ENCODE measurements around the gene PKD2L1. TPM values are rescaled to one million over a fixed set of nuclear protein-coding genes. Genes with fewer than 3 reads are reported as not detected.

Gene PKD2L1
- total and polyA plus RNA-seq, 9 of the 15 experiments (the other 6 are each of a cell fraction or from before 2014, with no cell fraction given), result not detected

DNA sequence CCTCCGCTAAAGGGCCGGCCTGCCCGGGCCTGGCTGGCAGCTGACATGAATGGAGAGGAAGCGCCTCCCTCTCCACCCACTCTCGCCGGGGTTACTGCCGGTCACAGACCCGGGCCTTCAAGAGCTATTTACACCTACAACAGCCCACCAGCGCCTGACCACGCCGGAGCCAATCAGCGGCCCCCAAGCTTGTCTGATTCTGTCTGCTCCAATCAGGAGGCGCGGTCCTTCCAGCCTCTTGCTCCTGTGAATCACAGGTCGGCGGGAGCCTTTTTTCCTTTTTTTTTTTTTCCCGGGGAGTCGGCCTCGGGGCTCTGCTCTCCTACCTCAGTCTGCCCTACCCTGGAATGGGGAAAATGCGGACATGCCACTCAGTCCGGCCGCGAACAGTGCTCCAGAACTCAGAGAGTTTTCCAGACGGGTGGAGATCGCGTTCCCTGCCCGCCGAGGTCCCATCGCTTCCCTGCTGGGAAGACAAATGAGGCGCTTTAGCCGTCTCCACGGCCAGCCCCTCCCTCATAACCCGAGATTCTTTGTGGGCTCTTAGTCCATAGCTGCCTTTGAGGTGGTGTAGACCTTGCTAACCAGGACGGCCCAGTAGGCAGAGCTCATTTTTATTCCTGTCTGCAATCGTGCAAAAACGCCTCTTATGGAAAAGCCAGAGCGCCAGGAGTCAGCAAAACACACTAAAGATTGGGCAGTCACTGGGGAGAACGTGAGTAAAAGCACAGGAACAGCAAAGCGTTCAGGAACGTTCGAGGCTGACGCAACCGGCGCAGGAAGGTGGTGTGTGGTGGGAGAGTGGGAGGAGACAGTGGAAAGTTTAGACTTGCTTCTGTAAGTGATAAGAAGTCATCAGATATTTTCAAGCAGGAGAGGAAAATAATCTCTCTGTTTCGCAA, 43.5 kb upstream of the PKD2L1 start (continued):
- TF ChIP-seq FOXK2 (conservative IDR thresholded peaks at IDR 0.05 in 1 of 2, IDR thresholded peaks at IDR 0.05 in 1 of 2; ENCODE audit: low read depth in 2 of 2) (peak; percentile 95 to 97), SNIP1 (IDR thresholded peaks at IDR 0.05; ENCODE audit: low read depth) (no peak), KLF10 (CRISPR knock-in tag; IDR thresholded peaks at IDR 0.05) (no peak), SAFB2 (IDR thresholded peaks at IDR 0.05; ENCODE audit: borderline replicate concordance, low read depth, low read length, severe bottlenecking) (no peak), NUFIP1 (IDR thresholded peaks at IDR 0.05; ENCODE audit: partially characterized antibody) (no peak), L3MBTL2 (IDR thresholded peaks at IDR 0.05) (peak; percentile 40), SPI1 (IDR thresholded peaks at IDR 0.05; ENCODE audit: borderline replicate concordance, low read depth, low read length) (peak; percentile 70), SIN3A (IDR thresholded peaks at IDR 0.05; ENCODE audit: borderline replicate concordance in 2 of 2, control insufficient read depth in 1 of 2, low read depth in 2 of 2, low read length in 2 of 2) (no peak; a peak in 1 of 4 replicates), RNF2 (IDR thresholded peaks at IDR 0.05) (peak; percentile 81), TAF1 (IDR thresholded peaks at IDR 0.05; ENCODE audit: control insufficient read depth, extremely low read depth, insufficient read depth, low read length, severe bottlenecking) (peak; percentile 71), ZFX (CRISPR knock-in tag; IDR thresholded peaks at IDR 0.05) (peak; percentile 90)
- TF ChIP-seq, protein P1, sequence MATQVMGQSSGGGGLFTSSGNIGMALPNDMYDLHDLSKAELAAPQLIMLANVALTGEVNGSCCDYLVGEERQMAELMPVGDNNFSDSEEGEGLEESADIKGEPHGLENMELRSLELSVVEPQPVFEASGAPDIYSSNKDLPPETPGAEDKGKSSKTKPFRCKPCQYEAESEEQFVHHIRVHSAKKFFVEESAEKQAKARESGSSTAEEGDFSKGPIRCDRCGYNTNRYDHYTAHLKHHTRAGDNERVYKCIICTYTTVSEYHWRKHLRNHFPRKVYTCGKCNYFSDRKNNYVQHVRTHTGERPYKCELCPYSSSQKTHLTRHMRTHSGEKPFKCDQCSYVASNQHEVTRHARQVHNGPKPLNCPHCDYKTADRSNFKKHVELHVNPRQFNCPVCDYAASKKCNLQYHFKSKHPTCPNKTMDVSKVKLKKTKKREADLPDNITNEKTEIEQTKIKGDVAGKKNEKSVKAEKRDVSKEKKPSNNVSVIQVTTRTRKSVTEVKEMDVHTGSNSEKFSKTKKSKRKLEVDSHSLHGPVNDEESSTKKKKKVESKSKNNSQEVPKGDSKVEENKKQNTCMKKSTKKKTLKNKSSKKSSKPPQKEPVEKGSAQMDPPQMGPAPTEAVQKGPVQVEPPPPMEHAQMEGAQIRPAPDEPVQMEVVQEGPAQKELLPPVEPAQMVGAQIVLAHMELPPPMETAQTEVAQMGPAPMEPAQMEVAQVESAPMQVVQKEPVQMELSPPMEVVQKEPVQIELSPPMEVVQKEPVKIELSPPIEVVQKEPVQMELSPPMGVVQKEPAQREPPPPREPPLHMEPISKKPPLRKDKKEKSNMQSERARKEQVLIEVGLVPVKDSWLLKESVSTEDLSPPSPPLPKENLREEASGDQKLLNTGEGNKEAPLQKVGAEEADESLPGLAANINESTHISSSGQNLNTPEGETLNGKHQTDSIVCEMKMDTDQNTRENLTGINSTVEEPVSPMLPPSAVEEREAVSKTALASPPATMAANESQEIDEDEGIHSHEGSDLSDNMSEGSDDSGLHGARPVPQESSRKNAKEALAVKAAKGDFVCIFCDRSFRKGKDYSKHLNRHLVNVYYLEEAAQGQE (IDR thresholded peaks at IDR 0.05; ENCODE audit: borderline replicate concordance), result peak; percentile 44
- TF ChIP-seq, protein P1 (CRISPR knock-in tag; IDR thresholded peaks at IDR 0.05; ENCODE audit: low read depth), result no peak
- TF ChIP-seq, protein P2, sequence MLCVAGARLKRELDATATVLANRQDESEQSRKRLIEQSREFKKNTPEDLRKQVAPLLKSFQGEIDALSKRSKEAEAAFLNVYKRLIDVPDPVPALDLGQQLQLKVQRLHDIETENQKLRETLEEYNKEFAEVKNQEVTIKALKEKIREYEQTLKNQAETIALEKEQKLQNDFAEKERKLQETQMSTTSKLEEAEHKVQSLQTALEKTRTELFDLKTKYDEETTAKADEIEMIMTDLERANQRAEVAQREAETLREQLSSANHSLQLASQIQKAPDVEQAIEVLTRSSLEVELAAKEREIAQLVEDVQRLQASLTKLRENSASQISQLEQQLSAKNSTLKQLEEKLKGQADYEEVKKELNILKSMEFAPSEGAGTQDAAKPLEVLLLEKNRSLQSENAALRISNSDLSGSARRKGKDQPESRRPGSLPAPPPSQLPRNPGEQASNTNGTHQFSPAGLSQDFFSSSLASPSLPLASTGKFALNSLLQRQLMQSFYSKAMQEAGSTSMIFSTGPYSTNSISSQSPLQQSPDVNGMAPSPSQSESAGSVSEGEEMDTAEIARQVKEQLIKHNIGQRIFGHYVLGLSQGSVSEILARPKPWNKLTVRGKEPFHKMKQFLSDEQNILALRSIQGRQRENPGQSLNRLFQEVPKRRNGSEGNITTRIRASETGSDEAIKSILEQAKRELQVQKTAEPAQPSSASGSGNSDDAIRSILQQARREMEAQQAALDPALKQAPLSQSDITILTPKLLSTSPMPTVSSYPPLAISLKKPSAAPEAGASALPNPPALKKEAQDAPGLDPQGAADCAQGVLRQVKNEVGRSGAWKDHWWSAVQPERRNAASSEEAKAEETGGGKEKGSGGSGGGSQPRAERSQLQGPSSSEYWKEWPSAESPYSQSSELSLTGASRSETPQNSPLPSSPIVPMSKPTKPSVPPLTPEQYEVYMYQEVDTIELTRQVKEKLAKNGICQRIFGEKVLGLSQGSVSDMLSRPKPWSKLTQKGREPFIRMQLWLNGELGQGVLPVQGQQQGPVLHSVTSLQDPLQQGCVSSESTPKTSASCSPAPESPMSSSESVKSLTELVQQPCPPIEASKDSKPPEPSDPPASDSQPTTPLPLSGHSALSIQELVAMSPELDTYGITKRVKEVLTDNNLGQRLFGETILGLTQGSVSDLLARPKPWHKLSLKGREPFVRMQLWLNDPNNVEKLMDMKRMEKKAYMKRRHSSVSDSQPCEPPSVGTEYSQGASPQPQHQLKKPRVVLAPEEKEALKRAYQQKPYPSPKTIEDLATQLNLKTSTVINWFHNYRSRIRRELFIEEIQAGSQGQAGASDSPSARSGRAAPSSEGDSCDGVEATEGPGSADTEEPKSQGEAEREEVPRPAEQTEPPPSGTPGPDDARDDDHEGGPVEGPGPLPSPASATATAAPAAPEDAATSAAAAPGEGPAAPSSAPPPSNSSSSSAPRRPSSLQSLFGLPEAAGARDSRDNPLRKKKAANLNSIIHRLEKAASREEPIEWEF (CRISPR knock-in tag; IDR thresholded peaks at IDR 0.05), result no peak; the same call in 1 of the 2 replicates
